Coronary artery (tissue), 2 donors: ENCODE results near the gene CALM1.

Source experiments
- DNase-seq: peaks from one replicate; pipeline ENCODE4 v3.0.0-alpha.2; 2017; ENCODE audit warnings: low spot score
- H3K27ac ChIP-seq, 2 donors: fragments of 200-600 bp; sonication (generic); one replicate each; pipeline ENCODE4 v1.5.1; 2016 to 2019
- H3K4me3 ChIP-seq: fragments of 200-600 bp; sonication (generic); 2 replicates; pipeline ENCODE4 v1.5.1; 2016; ENCODE audit warnings: mild to moderate bottlenecking, moderate library complexity
- TF ChIP-seq, protein P1 (sequence below): fragments of 200-600 bp; sonication (generic); IDR thresholded peaks from one replicate; pipeline ENCODE4 v1.5.1; 2019; ENCODE audit warnings: antibody characterized with exemption

Gene CALM1

DNA sequence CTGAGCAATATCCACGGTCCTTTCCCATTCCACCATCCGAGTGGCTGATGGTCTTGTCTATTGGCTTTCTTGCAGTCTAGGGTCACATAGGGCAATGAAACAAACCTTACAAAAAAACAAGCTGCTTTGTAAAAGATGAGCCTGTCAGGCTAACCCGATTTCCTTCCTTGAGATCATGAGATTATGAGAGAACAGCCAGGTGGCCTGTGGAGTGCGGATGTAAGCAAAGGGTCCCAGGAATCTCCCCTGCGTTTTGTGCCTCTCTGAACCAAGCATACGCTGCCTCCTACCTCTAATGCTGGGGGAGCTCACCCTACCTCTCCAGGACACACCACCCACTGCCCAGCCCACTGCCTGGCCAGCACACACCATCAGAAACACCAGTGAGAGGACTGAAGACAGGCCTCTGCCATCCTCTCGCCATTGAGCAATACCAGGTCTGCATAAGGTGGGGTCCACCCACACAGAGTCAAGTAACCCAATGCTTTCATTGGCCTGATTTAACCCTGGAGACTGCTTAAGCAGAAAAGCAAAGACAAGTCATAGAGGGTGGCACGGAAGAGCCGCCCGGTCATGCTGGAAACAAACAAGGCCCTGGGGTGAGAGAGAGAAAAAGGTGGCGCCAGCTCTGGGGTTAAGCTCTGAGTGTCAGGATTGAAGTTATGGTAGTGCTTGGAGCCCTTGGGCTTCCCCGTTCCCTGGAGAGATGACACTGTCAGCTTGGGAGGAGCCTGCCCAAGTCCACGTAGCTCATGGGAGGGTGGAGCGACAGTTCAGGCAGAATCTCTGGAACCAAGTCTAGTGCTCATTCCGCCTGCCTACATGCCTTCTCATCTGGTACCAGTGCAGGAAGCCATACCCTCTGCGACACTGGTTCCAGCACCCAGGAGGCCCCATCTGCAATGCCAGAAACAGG lies 46.6 kb downstream of the CALM1 start:
- no peak for DNase-seq
- H3K4me3 ChIP-seq: no peak overlapping the region
- TF ChIP-seq, protein P1, sequence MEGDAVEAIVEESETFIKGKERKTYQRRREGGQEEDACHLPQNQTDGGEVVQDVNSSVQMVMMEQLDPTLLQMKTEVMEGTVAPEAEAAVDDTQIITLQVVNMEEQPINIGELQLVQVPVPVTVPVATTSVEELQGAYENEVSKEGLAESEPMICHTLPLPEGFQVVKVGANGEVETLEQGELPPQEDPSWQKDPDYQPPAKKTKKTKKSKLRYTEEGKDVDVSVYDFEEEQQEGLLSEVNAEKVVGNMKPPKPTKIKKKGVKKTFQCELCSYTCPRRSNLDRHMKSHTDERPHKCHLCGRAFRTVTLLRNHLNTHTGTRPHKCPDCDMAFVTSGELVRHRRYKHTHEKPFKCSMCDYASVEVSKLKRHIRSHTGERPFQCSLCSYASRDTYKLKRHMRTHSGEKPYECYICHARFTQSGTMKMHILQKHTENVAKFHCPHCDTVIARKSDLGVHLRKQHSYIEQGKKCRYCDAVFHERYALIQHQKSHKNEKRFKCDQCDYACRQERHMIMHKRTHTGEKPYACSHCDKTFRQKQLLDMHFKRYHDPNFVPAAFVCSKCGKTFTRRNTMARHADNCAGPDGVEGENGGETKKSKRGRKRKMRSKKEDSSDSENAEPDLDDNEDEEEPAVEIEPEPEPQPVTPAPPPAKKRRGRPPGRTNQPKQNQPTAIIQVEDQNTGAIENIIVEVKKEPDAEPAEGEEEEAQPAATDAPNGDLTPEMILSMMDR: no peak
- no peak overlapping the region for H3K27ac ChIP-seq

DNA sequence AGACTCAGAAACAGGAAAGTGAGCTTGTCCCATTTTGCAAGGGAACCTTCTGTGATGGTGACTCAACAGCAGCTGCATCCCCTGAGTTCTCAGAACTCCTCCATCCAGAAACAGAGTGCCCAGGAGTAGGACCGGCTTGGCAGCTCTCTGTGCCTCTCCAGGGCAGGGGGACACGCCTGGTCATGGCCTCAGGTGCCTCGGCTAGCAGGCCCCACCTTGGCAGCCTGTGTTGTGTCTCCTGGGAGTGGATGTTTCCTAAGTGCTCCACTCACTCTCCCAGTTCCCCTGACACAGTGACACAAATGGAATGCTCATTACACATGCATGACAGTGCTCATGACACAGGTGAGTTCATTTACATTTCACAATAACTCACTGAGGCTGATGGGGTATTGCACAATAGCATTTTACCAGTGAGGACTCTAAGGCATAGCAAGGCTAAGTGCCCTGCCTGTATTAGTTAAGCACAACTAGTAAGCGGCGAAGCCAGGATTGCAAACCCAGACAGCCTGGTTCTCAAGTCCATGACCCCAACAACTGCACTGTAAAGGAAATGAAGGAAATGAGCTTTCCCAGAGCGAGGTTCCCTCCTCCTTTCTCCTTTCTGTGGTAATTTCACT lies 47.4 kb downstream of the CALM1 start:
- no peak for DNase-seq
- TF ChIP-seq, protein P1: no peak
- no peak overlapping the region for H3K27ac ChIP-seq
- H3K4me3 ChIP-seq: no peak overlapping the region

DNA sequence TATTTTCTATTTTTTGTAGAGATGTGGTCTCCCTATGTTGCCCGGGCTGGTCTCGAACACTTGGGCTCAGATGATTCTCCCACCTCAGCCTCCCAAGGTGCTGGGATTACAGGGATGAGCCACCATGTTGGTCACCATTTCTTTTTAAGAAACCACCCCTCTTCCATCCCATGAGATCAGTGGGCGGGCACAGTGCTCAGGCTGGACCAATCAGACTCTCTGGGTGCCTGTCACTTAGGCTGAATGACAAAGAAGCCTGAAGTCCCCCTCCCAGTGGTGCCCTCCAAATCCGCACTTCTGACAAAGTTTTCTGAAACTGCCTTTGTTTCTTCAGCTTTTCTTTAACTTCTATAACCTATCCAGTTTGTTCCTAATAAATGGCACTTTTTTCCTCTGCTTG lies 48.2 kb downstream of the CALM1 start:
- no peak for DNase-seq
- H3K27ac ChIP-seq: no peak overlapping the region
- H3K4me3 ChIP-seq: no peak overlapping the region
- TF ChIP-seq, protein P1: no peak

DNA sequence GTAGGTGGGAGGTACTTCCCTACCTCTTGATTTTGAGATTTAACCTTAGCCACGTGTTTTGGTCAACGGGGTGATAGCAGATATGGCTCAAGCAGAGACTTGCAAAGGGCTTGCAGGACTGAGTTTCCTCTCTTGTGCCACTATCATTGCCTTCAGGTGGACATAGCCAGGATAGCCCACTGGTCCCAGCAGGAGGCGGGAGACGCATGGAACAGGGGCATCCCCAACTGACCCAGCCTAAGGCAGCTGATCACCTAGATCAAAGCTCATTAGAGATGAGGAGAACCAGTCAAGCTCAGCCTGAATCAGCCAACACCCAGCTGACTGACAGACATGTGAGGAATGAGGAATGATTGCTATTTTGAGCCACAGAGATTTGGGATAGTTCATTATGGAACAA lies 49.6 kb downstream of the CALM1 start:
- no peak overlapping the region for H3K4me3 ChIP-seq
- H3K27ac ChIP-seq: no peak overlapping the region
- TF ChIP-seq, protein P1: no peak
- no peak for DNase-seq

DNA sequence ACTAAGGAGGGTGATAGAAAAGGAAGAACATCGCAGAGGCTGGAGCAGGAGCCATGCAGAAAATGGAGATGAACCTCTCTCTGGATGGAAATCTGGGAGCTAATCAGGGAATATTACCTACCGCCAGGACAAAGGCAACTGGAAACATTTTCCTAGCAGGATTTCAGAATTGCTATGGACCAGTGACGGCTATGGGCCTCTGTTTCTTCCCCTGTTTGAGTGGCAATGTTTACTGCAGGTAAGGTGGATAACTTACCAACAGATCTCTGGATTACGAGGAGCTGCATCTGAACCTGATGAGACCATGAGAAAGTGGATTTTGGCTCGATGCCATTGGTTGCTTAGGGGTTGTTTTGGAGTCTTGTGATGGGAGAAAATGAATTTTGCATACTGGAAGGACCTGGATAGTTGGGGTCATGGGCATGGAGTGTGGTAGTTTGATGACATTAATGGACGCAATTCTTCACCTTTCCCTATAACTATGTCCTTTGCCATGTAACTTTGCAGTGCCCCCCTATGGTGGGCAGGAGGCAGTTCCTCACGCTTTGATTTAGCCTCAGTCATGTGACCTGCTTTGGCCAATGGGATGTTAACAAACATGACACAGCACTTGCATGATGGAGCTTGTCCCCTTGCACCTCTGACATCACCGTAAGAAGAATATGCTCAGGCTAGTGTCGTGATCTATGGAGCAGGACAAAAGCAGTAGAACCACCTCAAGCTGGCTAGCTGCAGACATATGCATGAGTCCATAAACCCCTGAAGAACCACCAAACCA lies 51.1 kb downstream of the CALM1 start:
- TF ChIP-seq, protein P1: no peak
- Histone ChIP-seq H3K4me3 (no peak overlapping the region), H3K27ac (no peak overlapping the region)
- DNase-seq: no peak

DNA sequence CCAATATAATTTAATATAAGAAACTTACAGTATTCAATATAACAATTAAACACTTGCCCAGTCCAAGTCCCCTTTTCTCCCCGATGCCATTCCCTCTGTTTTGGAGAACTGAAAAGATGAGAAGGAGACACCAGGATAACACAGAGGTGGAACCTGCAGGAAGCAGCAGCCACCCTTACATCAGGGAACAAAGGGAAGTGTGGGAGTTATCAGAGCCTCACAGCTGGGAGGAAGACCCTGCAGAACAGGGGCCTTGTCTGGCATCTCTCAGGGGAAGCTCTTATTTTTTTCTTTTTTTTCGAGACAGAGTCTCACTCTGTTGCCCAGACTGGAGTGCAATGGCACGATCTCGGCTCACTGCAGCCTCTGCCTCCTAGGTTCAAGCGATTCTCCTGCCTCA lies 52.6 kb downstream of the CALM1 start:
- Histone ChIP-seq H3K27ac (no peak overlapping the region), H3K4me3 (no peak overlapping the region)
- TF ChIP-seq, protein P1: no peak
- DNase-seq: no peak
